Dedifferentiated amniotic fluid mesenchymal stem cell (primary cell): ENCODE measurements around the gene CRY2.

ENCODE experiments used
- DNase-seq: peaks from one replicate; pipeline ENCODE4 v3.0.0-alpha.2; 2016; ENCODE audit errors: extremely low spot score

The CRY2 gene

DNA sequence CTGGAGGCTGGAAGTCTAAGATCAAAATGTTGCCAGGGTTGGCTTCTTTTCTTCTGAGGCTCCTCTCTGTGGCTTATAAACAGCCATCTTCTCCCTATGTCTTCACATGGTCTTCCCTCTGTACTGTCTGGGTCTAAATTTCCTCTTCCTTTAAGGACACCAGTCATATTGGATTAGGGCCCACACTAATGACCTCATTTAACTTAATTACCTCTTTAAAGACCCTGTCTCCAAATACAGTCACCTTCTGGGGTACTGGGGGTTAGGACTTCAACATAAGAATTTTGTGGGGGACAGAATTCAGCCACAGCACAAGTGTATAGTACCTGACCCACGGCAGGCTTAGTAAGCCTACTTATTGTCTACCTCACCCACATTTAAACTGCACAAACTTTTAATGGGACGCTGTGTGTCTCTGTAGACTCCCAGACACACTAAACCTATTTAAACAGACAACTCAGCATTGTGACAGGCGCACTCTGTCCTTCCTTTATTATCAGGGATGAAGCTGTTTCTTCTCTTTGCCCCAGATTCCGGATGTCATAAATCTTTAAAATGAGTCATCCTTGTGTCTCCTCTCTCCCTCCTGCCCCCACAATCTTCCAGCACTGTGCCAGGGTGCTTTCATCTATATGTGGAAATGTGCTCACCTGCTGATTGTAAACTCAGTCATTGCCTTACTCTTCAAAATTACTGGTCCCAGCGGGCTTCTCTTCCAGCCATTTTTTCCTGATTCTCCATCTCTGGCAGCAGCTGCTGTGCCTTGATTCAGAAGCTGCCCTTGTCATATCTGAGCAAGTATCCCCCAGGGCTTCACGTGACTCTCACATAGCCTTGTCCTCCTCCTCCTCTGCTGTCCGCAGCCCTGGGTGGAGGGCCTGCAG, 32.8 kb downstream of the CRY2 start:
- DNase-seq = no peak

GRCh38 chr11:45880772-45881570, 33.7 kb downstream of the CRY2 start:
- DNase-seq = no peak

DNA sequence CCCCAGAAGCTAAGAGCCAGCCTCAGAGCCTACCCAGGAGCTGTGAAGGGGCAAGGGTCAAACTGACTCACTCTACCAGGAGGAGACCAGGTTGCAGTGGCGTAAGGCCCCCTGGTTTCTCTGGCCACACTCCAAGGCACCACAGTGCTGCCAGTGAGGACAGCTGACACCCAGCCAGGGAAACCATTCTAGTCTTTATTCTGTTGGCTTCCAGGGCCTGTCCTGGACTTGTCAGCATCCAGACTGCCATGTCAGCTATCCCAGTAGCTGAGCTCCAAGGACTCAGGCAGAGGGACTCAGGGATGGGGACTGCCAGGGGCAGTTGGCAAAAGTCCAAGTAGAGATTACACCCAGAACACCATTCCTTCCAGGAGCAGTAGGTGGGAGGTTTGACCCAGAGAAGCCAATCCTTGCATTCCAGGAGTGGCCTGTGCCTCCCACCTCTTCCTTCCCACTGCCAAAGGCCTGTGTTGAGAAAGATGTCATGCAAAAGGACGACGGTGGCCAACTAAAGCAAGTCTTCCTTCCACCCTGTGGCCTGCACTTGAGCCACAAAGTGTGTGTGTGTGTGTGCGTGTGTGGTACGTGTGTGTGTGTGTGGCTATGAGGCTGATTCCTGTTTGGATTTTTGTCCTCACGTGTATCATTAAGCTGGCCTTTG, 34.6 kb downstream of the CRY2 start:
- no peak for DNase-seq

GRCh38 chr11:45884596-45885185, 37.4 kb downstream of the CRY2 start:
- DNase-seq = no peak

GRCh38 chr11:45885274-45885920, 38.1 kb downstream of the CRY2 start, which contains the start of gene MAPK8IP1:
Gene MAPK8IP1 (plus strand): TSS chr11:45885651. CDS start chr11:45885821, 170 bp downstream.
- no peak for DNase-seq

DNA sequence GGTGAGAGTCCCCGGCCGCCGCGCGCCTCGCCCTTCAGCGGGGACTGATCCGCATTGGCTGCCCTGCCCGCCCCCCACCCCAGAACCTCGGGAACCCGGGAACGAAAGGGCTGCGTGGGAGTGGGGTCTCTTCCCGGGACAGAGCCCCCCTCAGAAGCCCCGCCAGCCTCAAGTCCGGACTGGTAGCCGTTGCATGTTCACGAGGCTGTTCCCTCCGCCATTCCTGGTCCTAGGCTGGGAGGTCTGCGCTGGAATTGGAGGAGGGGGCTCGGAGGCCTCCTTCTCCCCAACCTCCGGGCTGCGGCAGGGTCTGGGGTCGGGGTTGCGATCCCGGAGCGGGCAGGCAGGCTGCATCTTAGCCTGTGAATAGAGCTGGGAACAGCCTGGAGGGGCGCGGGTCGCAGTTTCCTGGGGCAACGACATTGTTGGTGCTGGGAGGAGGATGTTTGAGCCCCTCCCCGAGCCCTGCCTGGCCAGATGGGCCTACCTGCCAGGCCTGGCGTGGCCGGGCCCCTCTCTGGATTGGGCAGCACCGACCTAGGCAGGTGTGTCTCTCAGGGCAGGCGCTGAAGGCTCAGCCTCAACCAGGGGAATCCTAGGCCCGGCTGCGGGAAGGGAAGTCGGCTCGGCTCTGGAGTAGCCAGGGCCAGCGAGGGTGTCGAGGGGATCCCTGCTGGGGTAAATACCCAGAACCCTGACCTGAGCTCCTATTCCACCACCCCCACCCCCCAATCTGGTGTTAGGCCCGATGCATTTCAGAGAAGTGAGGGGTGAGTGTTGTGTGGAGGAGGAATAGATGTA, 38.8 kb downstream of the CRY2 start:
- DNase-seq = no peak

DNA sequence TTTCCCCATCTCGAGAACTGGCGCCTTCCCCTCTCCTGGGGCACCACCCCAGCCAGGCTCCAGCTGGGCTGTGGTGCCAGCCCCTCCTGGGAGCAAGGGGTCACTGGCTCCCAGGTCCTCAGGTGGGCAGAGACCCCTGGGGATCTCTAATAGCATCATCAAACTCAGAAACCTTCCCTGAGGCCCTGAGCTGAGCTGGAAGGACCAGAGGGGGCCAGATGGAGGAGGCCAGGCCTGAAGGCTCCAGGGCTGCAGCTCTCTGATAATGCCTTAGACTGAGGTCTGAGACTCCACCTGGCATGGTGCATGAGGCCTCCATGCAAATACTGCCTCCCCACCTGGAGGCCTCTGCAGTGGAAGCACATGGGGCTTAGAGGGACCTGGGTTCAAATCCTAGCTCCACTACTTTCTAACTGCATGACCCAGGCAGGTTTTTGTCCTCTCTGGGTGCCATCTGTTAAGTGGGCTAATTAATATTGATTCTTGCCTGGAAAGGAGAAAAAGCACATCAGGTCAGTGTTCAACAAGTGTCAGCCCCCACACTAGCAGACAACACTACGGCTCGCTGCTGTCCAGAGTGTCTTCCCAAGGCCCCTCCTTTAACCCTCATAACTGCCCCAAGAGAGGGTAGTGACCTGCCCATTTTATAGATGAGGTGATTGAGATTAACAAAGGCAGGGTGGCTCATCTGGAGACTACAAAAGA, 39.7 kb downstream of the CRY2 start:
- no peak for DNase-seq

DNA sequence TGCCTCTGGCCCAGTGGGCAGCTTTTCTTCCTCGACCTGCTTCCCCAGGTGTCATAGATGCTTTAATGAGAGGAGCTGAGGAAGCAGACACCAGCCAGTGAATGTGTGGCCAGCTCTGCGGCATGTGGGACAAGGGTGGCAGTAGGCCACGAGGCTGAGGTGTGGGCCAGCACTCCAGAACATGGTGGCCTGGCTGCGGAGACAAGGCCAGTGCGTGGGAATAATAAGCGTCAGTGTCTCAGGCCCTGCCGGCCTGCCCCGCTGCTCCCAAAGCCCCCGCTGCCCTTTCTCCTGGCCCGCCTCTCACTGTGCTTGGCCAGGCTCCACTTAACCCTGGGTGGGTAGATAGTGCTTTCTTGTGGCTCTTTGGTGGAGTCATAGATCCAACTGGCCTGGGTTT, 40.3 kb downstream of the CRY2 start:
- DNase-seq = no peak

- no peak for DNase-seq
Measured at GRCh38 chr11:45889555-45889954, 42.3 kb downstream of the CRY2 start.

DNA sequence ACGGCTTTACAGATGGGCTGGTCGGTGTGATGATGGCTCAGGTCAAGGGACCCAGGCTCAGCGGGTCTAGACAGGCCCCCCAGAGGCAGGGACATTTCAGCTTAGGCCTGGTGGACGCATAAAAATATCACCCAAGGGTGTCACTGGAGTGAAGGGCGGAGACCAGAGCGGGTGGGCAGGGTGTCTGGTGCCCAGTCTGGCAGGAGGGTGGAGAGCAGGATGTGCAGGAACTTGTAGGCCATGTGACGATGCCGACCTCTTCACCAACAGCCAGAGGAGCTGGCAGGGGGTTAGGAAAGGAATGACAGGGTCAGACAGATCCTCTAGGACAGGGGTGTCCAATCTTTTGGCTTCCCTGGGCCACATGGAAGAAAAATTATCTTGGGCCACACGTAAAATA, 42.7 kb downstream of the CRY2 start:
- DNase-seq = no peak

- DNase-seq = no peak
Measured at GRCh38 chr11:45890886-45891550, 43.7 kb downstream of the CRY2 start.

GRCh38 chr11:45892856-45893255, 45.6 kb downstream of the CRY2 start:
- no peak for DNase-seq

GRCh38 chr11:45894555-45895247, 47.4 kb downstream of the CRY2 start:
- no peak for DNase-seq

DNA sequence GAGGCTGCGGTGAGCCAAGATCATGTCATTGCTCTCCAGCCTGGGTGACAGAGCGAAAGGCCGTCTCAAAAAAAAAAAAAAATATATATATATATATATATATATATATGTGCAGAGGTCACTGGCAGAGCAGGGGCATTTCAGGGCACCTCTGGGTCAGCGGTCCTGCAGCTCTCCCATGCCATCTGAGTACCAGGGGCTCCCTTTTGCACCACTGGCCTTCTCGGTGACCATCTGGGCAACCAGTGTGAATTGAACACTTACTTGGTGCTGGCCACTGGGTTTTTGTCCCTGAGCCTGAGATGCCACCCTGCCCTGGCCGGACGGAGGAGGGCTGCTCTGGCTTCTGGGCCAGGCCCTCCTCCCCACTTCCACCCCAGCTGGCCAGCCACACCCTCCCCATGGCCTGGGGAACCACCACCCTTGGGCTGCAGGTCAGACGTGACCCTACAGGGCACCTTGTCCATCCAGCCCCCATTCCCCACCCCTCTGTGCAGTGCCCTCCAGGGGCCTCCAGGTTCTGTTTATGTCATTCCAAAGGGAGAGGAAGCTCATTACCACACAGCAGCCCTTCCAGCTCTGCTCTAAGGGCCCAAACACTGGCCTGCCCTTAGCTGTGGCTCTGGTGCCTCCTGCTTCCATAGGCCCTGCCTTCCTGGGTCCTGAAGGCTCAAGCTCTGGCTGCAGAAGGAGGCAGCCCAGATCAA, 48.4 kb downstream of the CRY2 start:
- DNase-seq = no peak

GRCh38 chr11:45896422-45896984, 49.2 kb downstream of the CRY2 start:
- DNase-seq = no peak

- no peak for DNase-seq
Measured at GRCh38 chr11:45897556-45897955, 50.3 kb downstream of the CRY2 start.

- no peak for DNase-seq
Measured at GRCh38 chr11:45899086-45899447, 51.8 kb downstream of the CRY2 start.
